NCI-H1930 (cell line): ENCODE measurements around the gene TNFAIP3.
"Not testable (repeated sequence)": the region's sequence is repeated elsewhere in the genome, so short reads cannot be mapped to it uniquely, and the experiment has no call there.

Source experiments
- DNase-seq, 2 experiments: peaks; one replicate each; lab custom pipeline; 2025; lab: John Stamatoyannopoulos, UW

TNFAIP3 gene

GRCh38 chr6:137878486-137879285 is 11.6 kb downstream of the TNFAIP3 start:
- no peak for DNase-seq

GRCh38 chr6:137879299-137879698 is 12.2 kb downstream of the TNFAIP3 start:
- no peak for DNase-seq

DNA sequence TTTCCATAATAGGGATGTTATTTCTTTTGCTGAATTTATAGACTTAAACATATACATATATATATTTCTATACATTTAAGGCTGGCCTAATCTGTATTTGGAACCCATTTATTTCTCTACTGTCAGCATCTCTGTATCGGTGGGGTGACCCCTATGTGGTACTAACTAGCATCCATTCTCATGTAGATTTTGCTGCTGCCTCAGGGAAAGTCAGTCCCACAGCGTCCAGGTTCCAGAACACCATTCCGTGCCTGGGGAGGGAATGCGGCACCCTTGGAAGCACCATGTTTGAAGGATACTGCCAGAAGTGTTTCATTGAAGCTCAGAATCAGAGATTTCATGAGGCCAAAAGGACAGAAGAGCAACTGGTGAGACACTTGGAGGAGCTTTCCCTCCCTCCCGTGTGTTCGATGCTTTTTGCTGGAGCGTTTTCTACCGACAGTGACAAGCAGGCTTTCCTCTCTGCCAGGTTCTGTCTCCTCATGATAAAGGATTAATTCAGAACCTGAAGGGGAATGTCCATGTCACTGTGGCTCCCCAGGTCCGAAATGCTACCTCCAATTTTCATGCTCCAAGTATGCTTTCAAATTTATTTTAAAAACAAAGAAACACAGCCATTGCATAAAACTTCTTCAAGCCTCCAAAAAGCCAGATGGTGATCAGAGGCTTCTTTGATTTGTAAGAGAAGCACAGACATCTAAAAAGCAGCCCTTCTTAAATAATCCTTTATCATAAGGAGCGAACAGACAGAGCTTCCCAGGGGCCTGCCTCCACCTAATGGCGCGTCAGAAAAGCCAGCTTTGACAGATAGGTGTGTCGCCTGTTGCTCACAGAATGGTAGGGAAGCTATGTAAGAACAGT is 13.1 kb downstream of the TNFAIP3 start:
- DNase-seq = no peak

GRCh38 chr6:137880746-137881521 is 13.9 kb downstream of the TNFAIP3 start:
- DNase-seq = no peak

DNA sequence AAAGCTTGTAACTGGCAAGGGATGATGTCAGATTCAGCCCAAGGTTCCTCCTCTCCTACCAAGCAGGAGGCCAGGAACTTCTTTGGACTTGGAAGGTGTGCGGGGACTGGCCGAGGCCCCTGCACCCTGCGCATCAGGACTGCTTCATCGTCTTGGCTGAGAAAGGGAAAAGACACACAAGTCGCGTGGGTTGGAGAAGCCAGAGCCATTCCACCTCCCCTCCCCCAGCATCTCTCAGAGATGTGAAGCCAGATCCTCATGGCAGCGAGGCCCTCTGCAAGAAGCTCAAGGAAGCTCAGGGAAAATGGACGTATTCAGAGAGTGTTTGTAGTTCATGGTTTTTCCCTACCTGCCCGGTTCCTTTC is 14.4 kb downstream of the TNFAIP3 start:
- no peak for DNase-seq

DNA sequence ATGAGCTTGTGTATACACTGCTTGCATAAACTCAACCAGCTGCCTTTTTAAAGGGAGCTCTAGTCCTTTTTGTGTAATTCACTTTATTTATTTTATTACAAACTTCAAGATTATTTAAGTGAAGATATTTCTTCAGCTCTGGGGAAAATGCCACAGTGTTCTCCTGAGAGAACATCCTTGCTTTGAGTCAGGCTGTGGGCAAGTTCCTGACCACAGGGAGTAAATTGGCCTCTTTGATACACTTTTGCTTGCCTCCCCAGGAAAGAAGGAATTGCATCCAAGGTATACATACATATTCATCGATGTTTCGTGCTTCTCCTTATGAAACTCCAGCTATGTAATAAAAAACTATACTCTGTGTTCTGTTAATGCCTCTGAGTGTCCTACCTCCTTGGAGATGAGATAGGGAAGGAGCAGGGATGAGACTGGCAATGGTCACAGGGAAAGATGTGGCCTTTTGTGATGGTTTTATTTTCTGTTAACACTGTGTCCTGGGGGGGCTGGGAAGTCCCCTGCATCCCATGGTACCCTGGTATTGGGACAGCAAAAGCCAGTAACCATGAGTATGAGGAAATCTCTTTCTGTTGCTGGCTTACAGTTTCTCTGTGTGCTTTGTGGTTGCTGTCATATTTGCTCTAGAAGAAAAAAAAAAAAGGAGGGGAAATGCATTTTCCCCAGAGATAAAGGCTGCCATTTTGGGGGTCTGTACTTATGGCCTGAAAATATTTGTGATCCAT is 15.3 kb downstream of the TNFAIP3 start:
- no peak for DNase-seq

DNA sequence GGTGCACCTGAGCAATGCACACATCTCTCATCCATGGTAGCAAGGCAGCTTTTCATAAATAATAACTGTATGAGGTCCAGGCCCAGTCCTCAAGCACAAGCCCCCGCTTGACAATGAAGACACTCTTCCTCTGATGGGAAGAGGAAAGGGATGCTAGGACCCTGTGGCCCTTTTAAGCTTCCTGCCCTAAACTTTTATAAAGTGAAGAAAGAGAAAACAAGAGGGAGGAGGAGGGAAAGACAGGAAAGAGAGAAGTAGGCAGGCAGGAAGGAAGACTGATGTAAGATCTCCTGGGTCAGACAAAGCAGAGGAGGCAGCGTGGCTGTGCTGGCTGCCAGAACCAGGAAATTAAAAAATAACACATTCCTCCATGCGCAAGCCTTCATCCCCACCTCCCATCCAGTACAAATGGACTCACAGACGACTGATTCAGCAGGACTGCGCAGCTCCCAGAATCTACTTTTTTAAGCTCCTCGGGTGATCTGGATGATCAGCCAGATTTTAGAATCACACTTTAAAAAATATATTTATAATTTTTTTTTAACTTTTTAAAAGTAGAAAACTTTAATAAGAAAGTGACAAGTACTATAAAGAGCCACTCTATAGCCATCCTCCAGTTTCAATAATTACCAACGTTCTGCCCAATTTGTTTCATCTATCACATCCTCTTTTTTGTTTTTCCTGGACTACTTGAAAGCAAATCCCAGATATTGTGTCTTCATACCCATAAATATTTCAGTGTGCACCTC is 16.5 kb downstream of the TNFAIP3 start:
- DNase-seq = no peak

DNA sequence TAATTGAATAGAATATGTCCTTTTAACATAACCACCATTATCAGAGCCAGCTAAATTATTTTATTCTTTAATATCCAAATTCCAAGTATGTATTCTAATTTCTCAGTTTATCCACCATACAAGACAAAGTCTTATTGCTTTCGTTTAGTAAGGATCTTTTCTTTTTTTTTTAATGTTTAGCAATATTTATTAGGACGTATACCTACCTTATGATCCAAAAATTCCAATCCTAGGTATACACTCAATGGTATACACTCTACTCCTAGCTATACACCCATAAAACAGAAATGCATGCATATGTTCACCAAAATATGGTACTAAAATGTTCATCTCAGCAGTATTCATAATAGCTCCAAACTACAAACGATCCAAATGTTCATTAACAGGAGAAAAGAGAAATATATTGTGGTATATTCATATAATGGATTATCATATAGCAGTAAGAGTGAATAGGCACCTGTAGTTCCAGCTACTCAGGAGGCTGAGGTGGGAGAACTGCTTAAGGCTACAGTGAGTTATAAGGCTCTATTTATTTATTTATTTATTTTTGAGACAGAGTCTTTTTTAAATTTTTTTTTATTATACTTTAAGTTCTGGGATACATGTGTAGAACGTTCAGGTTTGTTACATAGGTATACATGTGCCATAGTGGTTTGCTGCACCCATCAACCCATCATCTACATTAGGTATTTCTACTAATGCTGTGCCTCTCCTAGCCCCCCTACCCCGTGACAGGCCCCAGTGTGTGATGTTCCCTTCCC is 17.3 kb downstream of the TNFAIP3 start:
- no peak for DNase-seq

DNA sequence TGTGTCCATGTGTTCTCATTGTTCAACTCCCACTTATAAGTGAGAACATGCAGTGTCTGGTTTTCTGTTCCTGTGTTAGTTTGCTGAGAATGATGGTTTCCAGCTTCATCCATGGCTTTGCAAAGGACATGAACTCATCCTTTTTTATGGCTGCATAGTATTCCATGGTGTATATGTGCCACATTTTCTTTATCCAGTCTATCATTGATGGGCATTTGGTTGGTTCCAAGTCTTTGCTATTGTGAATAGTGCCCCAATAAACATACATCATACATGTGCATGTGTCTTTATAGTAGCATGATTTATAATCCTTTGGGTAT is 17.8 kb downstream of the TNFAIP3 start:
- not testable (repeated sequence) for DNase-seq

DNA sequence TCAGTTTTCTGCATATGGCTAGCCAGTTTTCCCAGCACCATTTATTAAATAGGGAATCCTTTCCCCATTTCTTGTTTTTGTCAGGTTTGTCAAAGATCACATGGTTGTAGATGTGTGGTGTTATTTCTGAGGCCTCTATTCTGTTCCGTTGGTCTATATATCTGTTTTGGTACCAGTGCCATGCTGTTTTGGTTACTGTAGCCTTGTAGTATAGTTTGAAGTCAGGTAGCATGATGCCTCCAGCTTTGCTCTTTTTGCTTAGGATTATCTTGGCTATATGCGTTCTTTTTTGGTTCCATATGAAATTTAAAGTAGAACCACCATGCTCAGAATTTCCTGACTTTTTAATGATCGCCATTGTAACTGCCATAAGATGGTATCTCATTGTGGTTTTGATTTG is 19.2 kb downstream of the TNFAIP3 start:
- DNase-seq = not testable (repeated sequence)

DNA sequence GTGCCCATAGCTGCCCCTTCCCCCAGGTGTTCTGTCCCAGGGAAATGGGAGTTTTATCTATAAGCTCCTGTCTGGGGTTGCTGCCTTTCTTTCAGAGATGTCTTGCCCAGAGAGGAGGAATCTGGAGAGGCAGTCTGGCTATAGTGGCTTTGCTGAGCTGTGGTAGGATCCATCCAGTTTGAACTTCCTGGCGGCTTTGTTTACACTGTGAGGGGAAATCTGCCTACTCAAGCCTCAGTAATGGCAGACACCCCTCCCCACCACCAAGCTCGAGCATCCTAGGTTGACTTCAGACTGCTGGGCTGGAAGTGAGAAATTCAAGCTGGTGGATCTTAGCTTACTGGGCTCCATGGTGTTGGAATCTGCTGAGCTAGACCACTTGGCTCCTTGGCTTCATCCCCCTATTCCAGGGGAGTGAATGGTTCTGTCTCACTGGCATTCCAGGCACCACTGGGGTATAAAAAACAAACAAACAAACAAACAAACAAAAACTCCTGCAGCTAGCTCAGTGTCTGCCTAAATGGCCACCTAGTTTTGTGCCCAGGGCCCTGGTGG is 24.0 kb downstream of the TNFAIP3 start:
- no peak for DNase-seq

- no peak for DNase-seq
Observed at GRCh38 chr6:137892271-137892708, 25.2 kb downstream of the TNFAIP3 start.

- no peak for DNase-seq
Observed at GRCh38 chr6:137893181-137893580, 26.1 kb downstream of the TNFAIP3 start.

- DNase-seq = no peak
Observed at GRCh38 chr6:137893726-137894125, 26.7 kb downstream of the TNFAIP3 start.

DNA sequence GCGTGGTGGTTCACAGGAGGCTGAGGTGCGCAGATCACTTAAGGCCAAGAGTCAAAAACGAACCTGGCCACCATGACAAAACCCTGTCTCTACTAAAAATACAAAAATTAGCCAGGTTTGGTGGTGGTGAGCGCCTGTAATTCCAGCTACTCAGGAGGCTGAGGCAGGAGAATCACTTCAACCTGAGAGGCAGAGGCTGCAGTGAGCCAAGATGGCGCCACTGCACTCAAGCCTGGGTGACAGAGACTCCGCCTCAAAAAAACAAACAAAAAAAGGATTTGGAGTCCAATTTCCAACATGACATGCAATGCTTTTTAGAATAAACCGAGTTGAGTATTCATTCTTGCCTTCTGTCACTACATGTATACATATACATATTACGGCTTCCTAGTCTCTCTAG is 27.3 kb downstream of the TNFAIP3 start:
- not testable (repeated sequence) for DNase-seq

GRCh38 chr6:137894779-137895385 is 27.8 kb downstream of the TNFAIP3 start:
- no peak for DNase-seq

- DNase-seq = no peak
Observed at GRCh38 chr6:137896647-137897046, 29.6 kb downstream of the TNFAIP3 start.

- no peak for DNase-seq
Observed at GRCh38 chr6:137900815-137901214, 33.8 kb downstream of the TNFAIP3 start.

DNA sequence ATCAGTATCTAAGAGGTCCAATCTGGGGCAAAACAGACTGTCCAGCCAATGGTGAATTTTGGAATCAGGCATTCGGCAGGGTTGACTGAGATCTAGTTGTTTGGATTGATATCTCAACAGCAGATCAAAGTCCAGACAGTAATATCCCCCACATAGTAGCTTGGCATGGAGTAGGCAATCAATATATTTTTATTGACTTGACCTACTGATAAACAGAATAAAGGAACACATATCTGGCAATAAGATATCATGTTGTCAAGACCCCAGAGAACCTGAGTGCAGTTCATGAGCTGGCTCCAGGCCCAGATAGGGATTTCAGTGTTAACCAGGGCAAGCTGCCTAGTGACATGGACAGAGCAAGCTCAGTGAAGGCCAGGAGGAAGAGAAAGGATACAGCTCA is 34.4 kb downstream of the TNFAIP3 start:
- no peak for DNase-seq

- DNase-seq = no peak
Observed at GRCh38 chr6:137902699-137903098, 35.6 kb downstream of the TNFAIP3 start.
